H1 (cell line): Measurements from ENCODE around the gene FAM50A. TPM values are rescaled to one million over a fixed set of nuclear protein-coding genes. Genes with fewer than 3 reads are reported as not detected.
A peak's percentile ranks its signal among the peaks of the same experiment; 100 is the strongest.

ENCODE experiments used
- CTCF ChIA-PET: fragments of 300-600 bp; sonication (Branson Sonifier 250); formaldehyde crosslinking; loops from one replicate; lab custom pipeline; 2021; ENCODE audit not compliant: partially characterized antibody; lab: Charles Lee
- POLR2A ChIA-PET: fragments of 300-600 bp; sonication (Branson Sonifier 250); formaldehyde crosslinking; loops from one replicate; lab custom pipeline; 2021; ENCODE audit warnings: inconsistent platforms; ENCODE audit not compliant: partially characterized antibody; lab: Charles Lee
- DNase-seq, 2 experiments: peaks; one replicate each; pipeline versions ENCODE4 v3.0.0 to v3.0.0-alpha.2; 2010 to 2022; ENCODE audit warnings: low spot score in 2 of 2, low read depth in 1 of 2, mixed read lengths in 1 of 2
- FAIRE-seq: peaks from 2 replicates; lab custom pipeline; 2011; peaks lifted over from hg19 to GRCh38; lab: Jason Lieb, UNC
- H2AFZ ChIP-seq: 2 replicates; pipeline ENCODE4 v1.8.1; 2012; ENCODE audit warnings: low read length, inconsistent platforms
- H2AK5ac ChIP-seq: 2 replicates; pipeline ENCODE4 v1.6.1; 2013; ENCODE audit warnings: low read depth, low read length
- H2BK120ac ChIP-seq: replicated peaks from 2 replicates; pipeline ENCODE3; 2013; ENCODE audit warnings: low read depth, low read length, inconsistent platforms
- H2BK12ac ChIP-seq: 2 replicates; pipeline ENCODE4 v1.6.1; 2013; ENCODE audit warnings: low read depth, low read length
- H2BK15ac ChIP-seq: 2 replicates; pipeline ENCODE4 v1.6.1; 2013; ENCODE audit warnings: low read length
- H2BK20ac ChIP-seq: 2 replicates; pipeline ENCODE4 v1.6.1; 2013; ENCODE audit warnings: low read length
- H2BK5ac ChIP-seq: 2 replicates; pipeline ENCODE4 v1.6.1; 2013; ENCODE audit warnings: low read depth, low read length
- H3K14ac ChIP-seq: 2 replicates; pipeline ENCODE4 v1.6.1; 2013; ENCODE audit warnings: inconsistent platforms; ENCODE audit not compliant: insufficient read length
- H3K18ac ChIP-seq: 2 replicates; pipeline ENCODE4 v1.6.1; 2013; ENCODE audit warnings: low read length; ENCODE audit errors: extremely low read depth
- H3K23ac ChIP-seq: 2 replicates; pipeline ENCODE4 v1.6.1; 2013; ENCODE audit warnings: inconsistent platforms; ENCODE audit not compliant: insufficient read length
- H3K23me2 ChIP-seq: 2 replicates; pipeline ENCODE4 v1.6.1; 2013; ENCODE audit warnings: low read depth, low read length
- H3K27ac ChIP-seq: 2 replicates; pipeline ENCODE4 v1.6.1; 2011; ENCODE audit warnings: low read depth, low read length, inconsistent platforms
- H3K27me3 ChIP-seq, 4 experiments: replicated peaks in 1 of 4; 1 replicate in 1 of 4; 2 replicates in 3 of 4; pipeline versions ENCODE4 v1.6.1 to v1.8.1; 2011 to 2013; ENCODE audit warnings: low read length in 3 of 4, mild to moderate bottlenecking in 3 of 4, inconsistent platforms in 2 of 4, mixed read lengths in 2 of 4, moderate library complexity in 1 of 4; ENCODE audit not compliant: control insufficient read depth in 3 of 4, insufficient read depth in 3 of 4; ENCODE audit errors: extremely low read depth in 1 of 4
- H3K36me3 ChIP-seq, 4 experiments: 2 replicates each; pipeline versions ENCODE4 v1.6.1 to v1.8.1; 2011 to 2013; ENCODE audit warnings: mild to moderate bottlenecking in 4 of 4, low read length in 3 of 4, moderate library complexity in 2 of 4, control low read depth in 1 of 4, inconsistent platforms in 1 of 4; ENCODE audit not compliant: insufficient read depth in 4 of 4, control insufficient read depth in 2 of 4
- H3K4ac ChIP-seq: replicated peaks from 2 replicates; pipeline ENCODE3; 2013; ENCODE audit warnings: low read length, low read depth, mixed read lengths, inconsistent platforms; ENCODE audit not compliant: insufficient read length
- H3K4me1 ChIP-seq, 4 experiments: replicated peaks in 1 of 4; 1 replicate in 1 of 4; 2 replicates in 3 of 4; pipeline versions ENCODE4 v1.6.1 to v1.8.1; 2011 to 2013; ENCODE audit warnings: low read length in 3 of 4, inconsistent platforms in 2 of 4, mixed read lengths in 1 of 4; ENCODE audit not compliant: insufficient read depth in 4 of 4, control insufficient read depth in 3 of 4
- H3K4me2 ChIP-seq, 2 experiments: 2 replicates each; pipeline versions ENCODE4 v1.6.1 to v1.8.1; 2011 to 2013; ENCODE audit warnings: low read depth in 2 of 2, low read length in 2 of 2, control low read depth in 1 of 2, inconsistent platforms in 1 of 2, mild to moderate bottlenecking in 1 of 2; ENCODE audit not compliant: insufficient read depth in 1 of 2
- H3K4me3 ChIP-seq, 4 experiments: fragments of 200-600, 300-600 bp in 1 of 4; sonication (generic), shearing (Covaris generic), sonication (Bioruptor Twin) in 1 of 4; 2 replicates each; pipeline versions ENCODE4 v1.5.1 to v1.8.1; 2011 to 2016; ENCODE audit warnings: low read length in 4 of 4, low read depth in 3 of 4, control low read depth in 2 of 4, inconsistent platforms in 2 of 4, mild to moderate bottlenecking in 2 of 4, mixed read lengths in 1 of 4, moderate library complexity in 1 of 4; ENCODE audit not compliant: insufficient read depth in 2 of 4; ENCODE audit errors: extremely low read depth in 1 of 4
- H3K56ac ChIP-seq: replicated peaks from 2 replicates; pipeline ENCODE3; 2013; ENCODE audit warnings: low read depth, mild to moderate bottlenecking, mixed read lengths, low read length, inconsistent platforms; ENCODE audit not compliant: insufficient read length
- H3K79me1 ChIP-seq: 2 replicates; pipeline ENCODE4 v1.6.1; 2013; ENCODE audit warnings: low read depth, low read length, control low read depth
- H3K79me2 ChIP-seq, 2 experiments: 2 replicates each; pipeline versions ENCODE4 v1.6.1 to v1.8.1; 2012 to 2013; ENCODE audit warnings: low read length in 2 of 2, mild to moderate bottlenecking in 2 of 2, inconsistent platforms in 1 of 2; ENCODE audit not compliant: insufficient read depth in 2 of 2, control insufficient read depth in 1 of 2
- H3K9ac ChIP-seq, 4 experiments: replicated peaks in 1 of 4; 1 replicate in 1 of 4; 2 replicates in 3 of 4; pipeline versions ENCODE4 v1.6.1 to v1.8.1; 2011 to 2013; ENCODE audit warnings: low read depth in 3 of 4, low read length in 3 of 4, control low read depth in 2 of 4, mild to moderate bottlenecking in 2 of 4, moderate library complexity in 2 of 4, inconsistent platforms in 1 of 4; ENCODE audit errors: extremely low read depth in 1 of 4
- H3K9me3 ChIP-seq, 2 experiments: 2 replicates each; pipeline versions ENCODE4 v1.6.1 to v1.8.1; 2012 to 2013; ENCODE audit warnings: mild to moderate bottlenecking in 2 of 2, moderate library complexity in 2 of 2, control low read depth in 1 of 2, inconsistent platforms in 1 of 2, low read depth in 1 of 2, low read length in 1 of 2, mixed read lengths in 1 of 2; ENCODE audit not compliant: insufficient read depth in 2 of 2
- H4K20me1 ChIP-seq, 2 experiments: replicated peaks in 1 of 2; 2 replicates each; pipeline versions ENCODE3 to v1.8.1; 2011 to 2013; ENCODE audit warnings: inconsistent platforms in 2 of 2, low read length in 2 of 2, mild to moderate bottlenecking in 1 of 2; ENCODE audit not compliant: insufficient read depth in 2 of 2, control insufficient read depth in 1 of 2
- H4K5ac ChIP-seq: 2 replicates; pipeline ENCODE4 v1.6.1; 2013; ENCODE audit warnings: low read length, low read depth, mixed read lengths, inconsistent platforms; ENCODE audit not compliant: insufficient read length
- H4K8ac ChIP-seq: 2 replicates; pipeline ENCODE4 v1.8.0; 2013; ENCODE audit warnings: mild to moderate bottlenecking, moderate library complexity, low read length, inconsistent platforms; ENCODE audit not compliant: insufficient read depth; ENCODE audit errors: extremely low read depth
- H4K91ac ChIP-seq: replicated peaks from 2 replicates; pipeline ENCODE3; 2013; ENCODE audit warnings: low read length, mixed read lengths, inconsistent platforms; ENCODE audit not compliant: insufficient read length
- ASH2L ChIP-seq: fragments of 200-600, 300-600 bp; sonication (generic); IDR thresholded peaks from one replicate; pipeline ENCODE4 v1.7.1; 2017; ENCODE audit warnings: low read length
- BCL11A ChIP-seq, 2 experiments: IDR thresholded peaks; one replicate each; pipeline ENCODE4 v1.6.1; 2011; ENCODE audit warnings: low read depth in 2 of 2, low read length in 2 of 2, mild to moderate bottlenecking in 2 of 2
- CHD2 ChIP-seq: IDR thresholded peaks from 2 replicates; pipeline ENCODE4 v1.6.1; 2012; ENCODE audit warnings: low read length, improper control_type of control experiment
- FOSL1 ChIP-seq: IDR thresholded peaks from 2 replicates; pipeline ENCODE4 v1.6.1; 2011; ENCODE audit warnings: mild to moderate bottlenecking, low read depth, low read length, moderate library complexity; ENCODE audit not compliant: insufficient read depth
- HDAC6 ChIP-seq: IDR thresholded peaks from one replicate; pipeline ENCODE4 v1.7.1; 2012; ENCODE audit warnings: low read depth, mild to moderate bottlenecking, inconsistent platforms, low read length, moderate library complexity
- RAD21 ChIP-seq, 2 experiments: IDR thresholded peaks in 1 of 2; conservative IDR thresholded peaks in 1 of 2; 2 replicates each; pipeline ENCODE4 v1.6.1; 2011; ENCODE audit warnings: low read depth in 2 of 2, low read length in 2 of 2, improper control_type of control experiment in 1 of 2, inconsistent platforms in 1 of 2, mild to moderate bottlenecking in 1 of 2, moderate library complexity in 1 of 2
- RFX5 ChIP-seq: IDR thresholded peaks from 2 replicates; pipeline ENCODE4 v1.6.1; 2011; ENCODE audit warnings: low read depth, low read length, improper control_type of control experiment, borderline replicate concordance
- YY1 ChIP-seq: IDR thresholded peaks from 2 replicates; pipeline ENCODE4 v1.6.1; 2011; ENCODE audit warnings: low read depth, mild to moderate bottlenecking, low read length
- ZNF274 ChIP-seq: IDR thresholded peaks from 2 replicates; pipeline ENCODE4 v1.7.0; 2012; ENCODE audit warnings: low read length, borderline replicate concordance; ENCODE audit errors: extremely low read depth
- WGBS, 2 experiments: shearing (Covaris generic) in 1 of 2; methylation state at CpG; one replicate each; pipeline versions ENCODE4 v1.1.6 to v1.1.7; 2013 to 2015; ENCODE audit warnings: low lambda C conversion rate in 2 of 2, mixed read lengths in 2 of 2, inconsistent platforms in 1 of 2, low coverage in 1 of 2, missing lambda C conversion rate in 1 of 2; ENCODE audit not compliant: insufficient replicate concordance in 2 of 2, insufficient coverage in 1 of 2, insufficient read length in 1 of 2; ENCODE audit errors: extremely low coverage in 1 of 2, missing lambda C conversion rate in 1 of 2; 5-methylcytosine and 5-hydroxymethylcytosine counted together
- polyA plus RNA-seq, 7 experiments: library from polyadenylated mRNA; depleted of rRNA in 3 of 7; stranded (reverse) in 5 of 7; unstranded in 2 of 7; fragments of >200 nt in 5 of 7; fragments of 200-250 nt in 2 of 7; gene quantifications; 1 replicate in 5 of 7; 2 replicates in 1 of 7; 4 replicates in 1 of 7; pipeline versions ENCODE4 v1.2.1 to v1.2.3, GENCODE V29; 2011 to 2013; ENCODE audit warnings: missing spikeins in 2 of 7, mixed read lengths in 2 of 7
- total RNA-seq: library from RNA; stranded (reverse); fragmentation: NEBNext Ultra II Directional; extraction: Animal tissue kit (Norgen Biotek cat#: 25700); gene quantifications from 2 replicates; pipeline ENCODE4 v1.2.1, GENCODE V29; 2021
- TF ChIP-seq, protein P1 (sequence below): IDR thresholded peaks from 2 replicates; pipeline ENCODE4 v1.6.1; 2011; ENCODE audit warnings: low read length, improper control_type of control experiment

Gene FAM50A
- total and polyA plus RNA-seq, 2 of the 8 experiments (the other 6 are each of a cell fraction or from before 2014, with no cell fraction given), result 30.7 to 48.7 TPM

DNA sequence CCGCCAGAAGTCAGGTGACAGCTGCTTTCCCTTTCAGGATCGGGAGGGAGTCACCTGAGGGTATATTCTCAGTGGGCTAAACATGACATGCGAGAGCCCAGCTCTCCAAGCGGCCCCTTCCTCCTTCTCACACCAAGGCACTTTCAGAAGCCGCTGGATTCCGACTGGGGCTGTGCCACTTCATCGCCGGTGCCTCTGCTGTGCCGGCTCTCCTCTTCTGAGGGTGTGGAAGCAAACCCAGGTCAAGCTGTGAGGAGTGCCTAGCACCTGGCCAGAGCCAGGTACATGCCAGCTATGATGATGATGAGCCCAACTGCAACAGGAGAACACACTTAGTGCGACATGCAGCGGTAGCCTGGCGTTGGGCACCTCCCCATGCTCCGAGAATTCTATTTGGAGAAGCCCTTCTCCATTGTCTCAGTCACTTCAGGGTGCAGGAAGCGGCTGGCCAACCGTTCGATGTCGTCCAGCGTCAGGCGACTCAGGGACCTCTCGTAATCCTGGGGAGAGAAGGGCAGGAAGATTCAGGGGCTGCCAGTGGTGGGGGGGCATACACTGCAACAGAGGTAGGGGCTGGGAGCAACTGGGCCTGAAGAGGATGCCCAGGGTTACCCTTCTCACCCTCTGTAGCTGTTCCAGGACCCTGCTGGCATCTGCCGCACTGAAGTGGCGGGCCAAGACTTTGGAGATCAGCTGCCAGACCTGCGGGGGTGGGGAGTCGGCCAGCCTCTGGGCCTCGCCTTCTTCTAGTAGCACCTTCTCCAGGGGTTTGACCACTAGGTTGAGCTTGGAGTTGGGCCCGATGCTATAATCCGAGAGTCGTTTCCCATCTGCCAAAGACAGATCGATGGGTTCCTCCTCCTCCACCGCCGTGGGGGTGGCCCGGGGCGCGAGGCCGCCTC lies 41.5 kb downstream of the FAM50A start:
- H3K4ac ChIP-seq, result no peak overlapping the region
- H4K20me1 ChIP-seq, result peaks cover 1 to 2% of the 10 kb centered on the region in 2 experiments
- H2BK20ac ChIP-seq, result no peak overlapping the region
- H2BK12ac ChIP-seq, result no peak overlapping the region
- WGBS, 2 experiments, result 87% methylated on average over 16 of the region's 35 CpGs; no CpG with 5 or more reads in 1 of the 2 experiments
- peak overlapping the region; percentile 37 to 81 (median 58) for H3K4me3 ChIP-seq
- H3K79me1 ChIP-seq, result no peaks in the 10 kb centered on the region
- peaks cover 0 to 13% (median 0%) of the 10 kb centered on the region in 4 experiments; a peak in 2 of 8 replicates for H3K36me3 ChIP-seq
- peaks cover 0 to 12% (median 3%) of the 10 kb centered on the region in 4 experiments; a peak in 4 of 7 replicates for H3K4me1 ChIP-seq
- peak in 1 of 2 experiments; percentile 47 for DNase-seq
- POLR2A ChIA-PET, result interaction anchor here (0.7 to 2.3 kb wide), 5 partner anchors 13 to 88 kb away, joined by 3 to 6 read pairs (median 4); no protein-coding TSS in a partner anchor
- no peak for FAIRE-seq
- H2BK15ac ChIP-seq, result no peak overlapping the region
- H3K79me2 ChIP-seq, result no peaks in the 10 kb centered on the region
- no peaks in the 10 kb centered on the region; a peak in 1 of 7 replicates for H3K27me3 ChIP-seq
- H4K5ac ChIP-seq, result no peak overlapping the region
- H4K8ac ChIP-seq, result no peak overlapping the region; the same call in 1 of the 2 replicates
- H3K23ac ChIP-seq, result no peak overlapping the region
- H2BK120ac ChIP-seq, result no peak overlapping the region
- H2BK5ac ChIP-seq, result no peak overlapping the region
- H3K18ac ChIP-seq, result no peak overlapping the region
- H2AK5ac ChIP-seq, result no peak overlapping the region
- H3K4me2 ChIP-seq, result peak overlapping the region; percentile 68
- H3K14ac ChIP-seq, result no peak overlapping the region
- H3K9me3 ChIP-seq, result no peaks in the 10 kb centered on the region
- H3K23me2 ChIP-seq, result no peaks in the 10 kb centered on the region; the same call in 1 of the 2 replicates
- no peak overlapping the region for H3K56ac ChIP-seq
- H4K91ac ChIP-seq, result no peak overlapping the region
- CTCF ChIA-PET, result interaction anchor here (0.6 to 2.3 kb wide), 7 partner anchors 13 to 112 kb away, joined by 3 to 5 read pairs (median 3); no protein-coding TSS in a partner anchor
- H3K27ac ChIP-seq, result no peak overlapping the region
- H3K9ac ChIP-seq, result no peak overlapping the region
- no peak overlapping the region for H2AFZ ChIP-seq
- TF ChIP-seq ASH2L (no peak), HDAC6 (no peak), RAD21 (IDR thresholded peaks at IDR 0.05 in 1 of 2, conservative IDR thresholded peaks at IDR 0.05 in 1 of 2; ENCODE audit: low read depth in 2 of 2, low read length in 2 of 2) (no peak), CHD2 (no peak), BCL11A (IDR thresholded peaks at IDR 0.05; ENCODE audit: low read depth in 2 of 2, low read length in 2 of 2) (no peak), FOSL1 (no peak), ZNF274 (no peak), RFX5 (no peak), YY1 (no peak)
- TF ChIP-seq, protein P1, sequence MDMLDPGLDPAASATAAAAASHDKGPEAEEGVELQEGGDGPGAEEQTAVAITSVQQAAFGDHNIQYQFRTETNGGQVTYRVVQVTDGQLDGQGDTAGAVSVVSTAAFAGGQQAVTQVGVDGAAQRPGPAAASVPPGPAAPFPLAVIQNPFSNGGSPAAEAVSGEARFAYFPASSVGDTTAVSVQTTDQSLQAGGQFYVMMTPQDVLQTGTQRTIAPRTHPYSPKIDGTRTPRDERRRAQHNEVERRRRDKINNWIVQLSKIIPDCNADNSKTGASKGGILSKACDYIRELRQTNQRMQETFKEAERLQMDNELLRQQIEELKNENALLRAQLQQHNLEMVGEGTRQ, result no peak
